Measurements from ENCODE around the gene ITGB8.

The ITGB8 gene

GRCh38 chr7:20312562-20312961 lies 18.1 kb upstream of the ITGB8 start:
- in situ Hi-C loops (cut with MboI; ENCODE audit: low pct_unique_long_range_greater_than_20kb, low sequenced_read_pairs, unreplicated experiment): loop anchor here (25.0 kb wide), 2 partner anchors 325 to 550 kb away; partner anchors contain the start of gene TMEM196
- no peak for DNase-seq (ENCODE audit: low spot score)
- TF ChIP-seq, protein P1, sequence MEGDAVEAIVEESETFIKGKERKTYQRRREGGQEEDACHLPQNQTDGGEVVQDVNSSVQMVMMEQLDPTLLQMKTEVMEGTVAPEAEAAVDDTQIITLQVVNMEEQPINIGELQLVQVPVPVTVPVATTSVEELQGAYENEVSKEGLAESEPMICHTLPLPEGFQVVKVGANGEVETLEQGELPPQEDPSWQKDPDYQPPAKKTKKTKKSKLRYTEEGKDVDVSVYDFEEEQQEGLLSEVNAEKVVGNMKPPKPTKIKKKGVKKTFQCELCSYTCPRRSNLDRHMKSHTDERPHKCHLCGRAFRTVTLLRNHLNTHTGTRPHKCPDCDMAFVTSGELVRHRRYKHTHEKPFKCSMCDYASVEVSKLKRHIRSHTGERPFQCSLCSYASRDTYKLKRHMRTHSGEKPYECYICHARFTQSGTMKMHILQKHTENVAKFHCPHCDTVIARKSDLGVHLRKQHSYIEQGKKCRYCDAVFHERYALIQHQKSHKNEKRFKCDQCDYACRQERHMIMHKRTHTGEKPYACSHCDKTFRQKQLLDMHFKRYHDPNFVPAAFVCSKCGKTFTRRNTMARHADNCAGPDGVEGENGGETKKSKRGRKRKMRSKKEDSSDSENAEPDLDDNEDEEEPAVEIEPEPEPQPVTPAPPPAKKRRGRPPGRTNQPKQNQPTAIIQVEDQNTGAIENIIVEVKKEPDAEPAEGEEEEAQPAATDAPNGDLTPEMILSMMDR (IDR thresholded peaks at IDR 0.05; ENCODE audit: extremely low read depth, insufficient read depth, missing control alignments): no peak

DNA sequence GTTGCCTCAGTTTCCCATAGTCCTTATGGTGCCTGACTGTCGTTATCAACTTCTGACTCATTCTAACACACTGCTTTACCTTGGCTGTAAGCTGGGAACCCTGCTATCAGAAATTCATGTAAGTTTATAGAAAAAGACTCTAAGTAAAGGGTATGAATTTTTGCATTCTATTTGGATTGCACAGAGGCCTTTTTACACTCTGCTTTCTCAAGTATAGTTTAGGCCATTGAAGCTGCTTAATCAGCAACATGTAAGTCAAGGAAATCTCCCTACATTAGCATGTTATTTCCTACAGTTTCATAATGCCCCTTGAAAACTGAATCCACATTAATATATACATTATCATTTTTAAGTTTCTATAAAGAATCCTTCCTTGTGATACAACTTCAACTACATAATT lies 17.1 kb upstream of the ITGB8 start:
- in situ Hi-C loops (cut with MboI; ENCODE audit: low pct_unique_long_range_greater_than_20kb, low sequenced_read_pairs, unreplicated experiment): loop anchor here (25.0 kb wide), 2 partner anchors 326 to 551 kb away; partner anchors contain the start of gene TMEM196
- TF ChIP-seq, protein P1 (IDR thresholded peaks at IDR 0.05; ENCODE audit: extremely low read depth, insufficient read depth, missing control alignments): no peak
- no peak for DNase-seq (ENCODE audit: low spot score)

- in situ Hi-C loops (cut with MboI; ENCODE audit: low pct_unique_long_range_greater_than_20kb, low sequenced_read_pairs, unreplicated experiment): loop anchor here (25.0 kb wide), 2 partner anchors 327 to 552 kb away; partner anchors contain the start of gene TMEM196
- no peak for DNase-seq (ENCODE audit: low spot score)
- TF ChIP-seq, protein P1 (IDR thresholded peaks at IDR 0.05; ENCODE audit: extremely low read depth, insufficient read depth, missing control alignments): no peak
These were observed 16.5 kb upstream of the ITGB8 start for GRCh38 chr7:20314198-20314597.

DNA sequence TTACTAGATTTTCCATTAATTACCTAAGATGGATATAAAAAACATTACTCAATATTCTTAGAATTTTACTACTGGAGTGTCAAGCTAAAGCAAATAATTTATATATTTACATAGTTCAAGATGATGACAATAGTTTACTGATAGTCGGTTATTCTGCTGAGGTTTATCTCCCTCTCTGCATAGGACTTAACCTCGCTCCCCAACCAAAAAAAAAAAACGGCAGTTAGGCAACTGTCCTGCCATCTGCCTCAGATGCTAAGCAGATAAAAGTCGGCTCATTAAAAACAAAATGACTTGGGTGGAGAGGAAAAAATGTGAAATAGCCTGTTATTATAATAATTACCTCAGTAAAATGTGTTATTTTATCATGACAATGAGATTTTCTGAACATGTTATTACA lies 14.0 kb upstream of the ITGB8 start:
- in situ Hi-C loops (cut with MboI; ENCODE audit: low pct_unique_long_range_greater_than_20kb, low sequenced_read_pairs, unreplicated experiment): loop anchor here (25.0 kb wide), 2 partner anchors 329 to 554 kb away; partner anchors contain the start of gene TMEM196
- no peak for DNase-seq (ENCODE audit: low spot score)
- TF ChIP-seq, protein P1 (IDR thresholded peaks at IDR 0.05; ENCODE audit: extremely low read depth, insufficient read depth, missing control alignments): no peak

- no peak for DNase-seq (ENCODE audit: low spot score)
- in situ Hi-C loops (cut with MboI; ENCODE audit: low pct_unique_long_range_greater_than_20kb, low sequenced_read_pairs, unreplicated experiment): loop anchor here (25.0 kb wide), 2 partner anchors 330 to 555 kb away; partner anchors contain the start of gene TMEM196
- TF ChIP-seq, protein P1 (IDR thresholded peaks at IDR 0.05; ENCODE audit: extremely low read depth, insufficient read depth, missing control alignments): no peak
These were observed 13.3 kb upstream of the ITGB8 start for GRCh38 chr7:20317413-20317812.

DNA sequence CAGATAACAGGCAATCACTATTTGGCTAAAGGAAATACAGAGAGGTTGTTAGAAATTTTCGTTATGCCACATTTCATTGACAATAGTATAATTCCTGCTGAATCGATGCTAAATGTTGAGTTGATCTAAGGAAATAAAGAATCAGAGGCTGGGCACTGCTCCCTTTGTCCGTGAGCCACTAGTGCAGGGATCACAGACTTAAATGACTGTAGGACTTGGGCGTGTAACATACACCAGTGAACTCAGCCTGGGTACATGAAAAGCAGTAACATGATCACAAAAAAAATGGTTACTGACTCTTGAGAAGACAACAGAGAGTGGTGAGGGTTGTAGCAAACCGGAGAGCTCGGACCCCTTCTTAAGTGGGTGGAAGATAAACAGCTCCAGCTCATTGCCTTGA lies 11.8 kb upstream of the ITGB8 start:
- in situ Hi-C loops (cut with MboI; ENCODE audit: low pct_unique_long_range_greater_than_20kb, low sequenced_read_pairs, unreplicated experiment): loop anchor here (25.0 kb wide), 2 partner anchors 332 to 557 kb away; partner anchors contain the start of gene TMEM196
- TF ChIP-seq, protein P1 (IDR thresholded peaks at IDR 0.05; ENCODE audit: extremely low read depth, insufficient read depth, missing control alignments): no peak
- no peak for DNase-seq (ENCODE audit: low spot score)
